D721Med (cell line): ENCODE measurements around the gene PRKG1.

Source experiments
- DNase-seq: peaks from one replicate; pipeline ENCODE4 v3.0.0; 2011; ENCODE audit warnings: low spot score; ENCODE audit not compliant: insufficient read length
- FAIRE-seq: peaks from 2 replicates; lab custom pipeline; 2011; peaks lifted over from hg19 to GRCh38; lab: Jason Lieb, UNC
- TF ChIP-seq, protein P1 (sequence below): IDR thresholded peaks from 2 replicates; pipeline ENCODE4 v1.5.1; 2012; ENCODE audit warnings: mild to moderate bottlenecking, control low read depth; ENCODE audit not compliant: insufficient read depth; ENCODE audit errors: missing control alignments

PRKG1 gene

DNA sequence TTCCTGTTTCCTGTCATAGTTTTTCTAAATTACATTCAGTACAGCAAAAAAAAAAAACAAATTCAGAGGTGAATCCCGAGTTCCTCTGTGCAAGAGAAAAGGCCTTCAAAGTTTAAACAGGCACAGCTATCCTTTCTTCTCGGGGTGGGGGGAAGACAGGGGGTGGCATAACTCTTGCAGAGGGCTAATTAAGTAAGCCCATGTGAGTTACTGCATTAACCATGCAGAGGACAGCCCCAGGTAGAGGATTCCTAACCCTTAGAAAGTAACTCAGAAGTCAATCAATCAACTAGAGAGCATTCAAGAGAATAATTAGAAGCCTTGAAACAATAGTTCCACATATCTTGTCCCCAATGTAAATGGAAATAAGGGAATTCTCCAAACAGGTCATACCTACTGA lies 454.2 kb downstream of the PRKG1 start:
- DNase-seq: no peak
- no peak for FAIRE-seq
- TF ChIP-seq, protein P1, sequence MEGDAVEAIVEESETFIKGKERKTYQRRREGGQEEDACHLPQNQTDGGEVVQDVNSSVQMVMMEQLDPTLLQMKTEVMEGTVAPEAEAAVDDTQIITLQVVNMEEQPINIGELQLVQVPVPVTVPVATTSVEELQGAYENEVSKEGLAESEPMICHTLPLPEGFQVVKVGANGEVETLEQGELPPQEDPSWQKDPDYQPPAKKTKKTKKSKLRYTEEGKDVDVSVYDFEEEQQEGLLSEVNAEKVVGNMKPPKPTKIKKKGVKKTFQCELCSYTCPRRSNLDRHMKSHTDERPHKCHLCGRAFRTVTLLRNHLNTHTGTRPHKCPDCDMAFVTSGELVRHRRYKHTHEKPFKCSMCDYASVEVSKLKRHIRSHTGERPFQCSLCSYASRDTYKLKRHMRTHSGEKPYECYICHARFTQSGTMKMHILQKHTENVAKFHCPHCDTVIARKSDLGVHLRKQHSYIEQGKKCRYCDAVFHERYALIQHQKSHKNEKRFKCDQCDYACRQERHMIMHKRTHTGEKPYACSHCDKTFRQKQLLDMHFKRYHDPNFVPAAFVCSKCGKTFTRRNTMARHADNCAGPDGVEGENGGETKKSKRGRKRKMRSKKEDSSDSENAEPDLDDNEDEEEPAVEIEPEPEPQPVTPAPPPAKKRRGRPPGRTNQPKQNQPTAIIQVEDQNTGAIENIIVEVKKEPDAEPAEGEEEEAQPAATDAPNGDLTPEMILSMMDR: no peak

DNA sequence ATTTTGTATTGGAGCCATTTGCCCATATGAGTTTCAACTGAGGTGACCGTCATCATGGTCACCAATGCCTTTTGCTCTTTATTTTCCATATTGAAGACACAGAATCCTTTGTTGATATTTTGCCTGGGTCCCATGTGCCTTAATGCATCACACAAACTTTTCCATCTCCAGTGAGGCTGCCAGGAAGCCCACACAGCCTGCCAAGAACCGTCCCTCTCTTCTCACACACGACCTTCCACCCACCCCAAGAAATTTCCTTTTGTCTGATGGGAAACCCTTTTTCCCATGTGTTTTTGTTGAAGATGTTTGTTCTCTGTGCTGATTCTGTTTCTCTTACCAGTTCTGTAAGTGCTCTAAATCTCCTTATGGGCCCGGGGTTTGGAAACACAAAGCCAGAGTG lies 456.3 kb downstream of the PRKG1 start:
- no peak for FAIRE-seq
- TF ChIP-seq, protein P1: no peak
- DNase-seq: no peak

DNA sequence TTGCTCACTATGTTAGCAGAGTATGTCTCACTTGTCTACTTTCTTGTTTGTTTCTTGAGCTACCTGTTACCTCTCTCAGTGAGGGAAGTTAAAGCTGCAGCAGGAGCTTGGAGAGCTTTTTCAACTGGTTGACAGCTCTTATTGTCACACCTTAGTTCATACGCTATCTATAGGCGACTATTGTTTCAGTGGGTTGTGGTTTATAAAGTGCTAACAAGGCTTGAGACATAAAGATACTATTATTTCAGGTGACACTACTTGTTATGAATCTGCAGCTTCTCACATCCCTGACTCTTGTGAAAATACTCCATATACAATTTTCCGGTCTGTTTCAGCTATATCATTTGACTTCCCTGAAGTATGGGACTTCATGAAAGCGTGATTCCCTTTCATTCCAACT lies 457.8 kb downstream of the PRKG1 start:
- TF ChIP-seq, protein P1: no peak
- DNase-seq (no peak), FAIRE-seq (no peak)

DNA sequence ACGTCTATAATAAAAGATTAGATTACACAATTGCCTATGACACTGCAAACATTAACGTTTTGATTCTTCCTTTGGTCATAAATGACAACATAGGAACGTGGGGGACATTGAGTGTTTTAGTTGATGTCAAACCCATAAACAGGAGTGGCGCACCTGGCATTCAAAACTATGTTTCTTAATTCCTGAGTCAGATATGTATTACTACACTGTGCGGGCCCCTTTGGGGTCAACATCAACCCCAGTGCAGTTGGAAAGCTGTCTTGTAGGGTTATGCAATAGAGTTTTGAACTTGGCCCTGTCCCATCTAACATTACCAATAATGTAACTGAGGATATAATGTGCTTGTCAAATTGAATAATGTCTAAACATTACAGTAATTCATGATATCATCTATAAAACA lies 468.6 kb downstream of the PRKG1 start:
- TF ChIP-seq, protein P1: no peak
- FAIRE-seq (no peak), DNase-seq (no peak)

DNA sequence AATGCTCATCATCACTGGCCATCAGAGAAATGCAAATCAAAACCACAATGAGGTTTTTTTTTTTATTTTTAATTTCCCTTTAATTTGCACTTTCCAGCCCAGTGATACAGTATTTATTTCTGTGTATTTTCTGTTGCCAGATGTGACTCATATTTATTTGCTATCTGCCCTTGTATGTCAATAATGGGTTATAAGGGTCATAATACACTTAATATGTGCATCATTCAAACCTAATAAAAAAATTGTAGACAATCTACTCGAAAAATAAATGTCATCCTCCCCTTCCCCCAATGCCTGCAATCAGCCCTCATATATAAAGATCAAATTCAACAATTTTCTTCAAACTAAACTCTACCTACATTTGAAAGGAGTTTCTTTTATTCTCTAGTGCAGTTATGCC lies 470.6 kb downstream of the PRKG1 start:
- FAIRE-seq: no peak
- DNase-seq: no peak
- TF ChIP-seq, protein P1: no peak

DNA sequence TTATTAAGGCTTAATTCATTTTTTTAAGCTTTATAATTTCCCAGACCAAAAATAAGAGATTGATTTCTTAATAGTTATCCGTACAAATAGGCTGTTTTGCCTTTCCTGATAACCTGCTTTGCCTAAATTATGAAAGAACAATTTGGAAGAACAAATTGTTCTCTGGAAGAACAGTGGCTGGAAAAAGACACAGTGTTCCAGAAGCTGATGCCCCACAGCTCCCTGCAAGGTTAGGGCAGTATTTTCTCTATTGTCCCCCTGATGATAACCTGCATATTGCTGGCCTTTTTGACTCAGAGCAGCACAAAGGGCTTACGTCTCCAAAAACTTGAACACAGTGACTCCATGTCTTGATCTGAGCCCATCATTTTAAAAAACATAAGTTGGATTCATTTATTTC lies 473.7 kb downstream of the PRKG1 start:
- no peak for DNase-seq

DNA sequence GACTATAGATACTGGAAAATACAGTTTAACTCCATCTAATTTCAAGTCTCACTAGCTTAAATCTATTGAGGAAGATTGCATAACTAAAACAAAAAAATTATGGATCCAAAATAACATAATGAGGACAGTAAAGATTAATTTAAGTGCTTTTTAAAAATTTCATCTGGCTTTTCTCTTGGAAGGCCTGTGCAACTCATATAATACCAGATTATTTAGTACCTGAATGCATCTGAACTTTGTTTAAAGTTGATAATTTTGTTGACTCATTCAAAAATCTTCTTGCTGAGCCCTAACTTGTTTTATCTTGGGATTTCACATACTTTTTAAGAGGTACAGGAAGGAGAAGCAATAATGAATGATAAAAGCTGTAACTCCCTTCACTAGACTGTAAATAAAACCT lies 478.6 kb downstream of the PRKG1 start:
- no peak for FAIRE-seq
- TF ChIP-seq, protein P1: no peak
- DNase-seq: no peak

More for the DNA sequence above, 473.7 kb downstream of the PRKG1 start:
- TF ChIP-seq, protein P1: no peak
- FAIRE-seq: no peak
